HEK293T (cell line): ENCODE data around the gene PRKAG2.

ENCODE experiments used
- BHLHE40 ChIP-seq: fragments of 450-650 bp; IDR thresholded peaks from 2 replicates; pipeline ENCODE4 v1.6.1; 2016; ENCODE audit warnings: mild to moderate bottlenecking, moderate library complexity, borderline replicate concordance
- FOXK2 ChIP-seq: fragments of 450-650 bp; IDR thresholded peaks from 2 replicates; pipeline ENCODE4 v1.6.1; 2016; ENCODE audit warnings: mild to moderate bottlenecking
- L3MBTL2 ChIP-seq: fragments of 450-650 bp; conservative IDR thresholded peaks from 2 replicates; pipeline ENCODE4 v1.6.1; 2016; ENCODE audit warnings: mild to moderate bottlenecking
- NFRKB ChIP-seq: fragments of 450-650 bp; IDR thresholded peaks from 2 replicates; pipeline ENCODE4 v1.6.1; 2016; ENCODE audit warnings: mild to moderate bottlenecking, moderate library complexity
- SUZ12 ChIP-seq: fragments of 450-650 bp; IDR thresholded peaks from 2 replicates; pipeline ENCODE4 v1.6.1; 2016; ENCODE audit warnings: mild to moderate bottlenecking
- TF ChIP-seq, protein P1 (sequence below): fragments of 450-650 bp; IDR thresholded peaks from 2 replicates; pipeline ENCODE4 v1.6.1; 2016

DNA sequence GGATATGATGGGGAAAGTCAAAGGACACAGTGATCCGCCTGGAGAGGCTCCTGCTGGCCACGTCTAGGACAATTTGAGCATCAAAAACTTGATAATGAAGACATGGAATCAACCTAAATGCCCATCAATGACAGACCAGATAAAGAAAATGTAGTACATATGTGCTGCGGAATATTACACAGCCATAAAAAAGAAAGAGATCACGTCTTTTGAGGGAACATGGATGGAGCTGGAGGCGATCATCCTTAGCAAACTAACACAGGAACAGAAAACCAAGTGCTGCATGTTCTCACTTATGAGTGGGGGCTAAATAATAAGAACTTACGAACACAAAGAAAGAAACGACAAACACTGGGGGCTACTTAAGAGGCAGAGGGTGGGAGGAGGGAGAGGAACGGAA is 124.9 kb downstream of the PRKAG2 start:
- no peak for TF ChIP-seq L3MBTL2
- no peak for TF ChIP-seq NFRKB
- TF ChIP-seq, protein P1, sequence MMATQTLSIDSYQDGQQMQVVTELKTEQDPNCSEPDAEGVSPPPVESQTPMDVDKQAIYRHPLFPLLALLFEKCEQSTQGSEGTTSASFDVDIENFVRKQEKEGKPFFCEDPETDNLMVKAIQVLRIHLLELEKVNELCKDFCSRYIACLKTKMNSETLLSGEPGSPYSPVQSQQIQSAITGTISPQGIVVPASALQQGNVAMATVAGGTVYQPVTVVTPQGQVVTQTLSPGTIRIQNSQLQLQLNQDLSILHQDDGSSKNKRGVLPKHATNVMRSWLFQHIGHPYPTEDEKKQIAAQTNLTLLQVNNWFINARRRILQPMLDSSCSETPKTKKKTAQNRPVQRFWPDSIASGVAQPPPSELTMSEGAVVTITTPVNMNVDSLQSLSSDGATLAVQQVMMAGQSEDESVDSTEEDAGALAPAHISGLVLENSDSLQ: no peak
- TF ChIP-seq SUZ12: no peak
- TF ChIP-seq BHLHE40: no peak
- TF ChIP-seq FOXK2: no peak
